ENCODE data around the gene KANSL1L.

KANSL1L gene

DNA sequence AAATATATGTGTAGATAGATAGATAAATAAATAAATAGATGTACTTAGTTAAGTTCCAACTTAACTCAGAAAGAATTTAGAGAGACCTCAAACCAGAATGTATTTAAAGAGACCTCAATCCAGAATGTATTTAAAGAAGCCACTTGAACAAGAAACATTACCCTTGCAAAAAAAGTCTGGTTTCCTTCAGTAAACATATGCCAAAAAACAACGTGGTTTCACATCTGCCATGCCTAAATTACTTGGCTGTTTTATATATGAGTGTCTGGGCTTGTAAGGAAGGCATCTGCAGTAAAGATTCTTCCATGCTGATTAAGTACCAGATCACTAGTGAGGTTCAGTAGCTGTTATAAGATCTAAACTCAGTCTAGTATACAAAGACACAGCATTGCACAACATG lies 197.9 kb downstream of the KANSL1L start:
- Mint-ChIP-seq H3K4me3 (no peak overlapping the region), H3K27me3 (ENCODE audit: low read depth) (peaks cover 11% of the 10 kb centered on the region), H3K27ac (no peak overlapping the region), H3K36me3 (ENCODE audit: low read depth) (no peaks in the 10 kb centered on the region), H3K4me1 (no peaks in the 10 kb centered on the region), H3K9me3 (no peaks in the 10 kb centered on the region)
- TF ChIP-seq CTCF (IDR thresholded peaks at IDR 0.05; ENCODE audit: unreplicated experiment in 3 of 3), result no peak

Data from nephron (organoid).